Mucosa of descending colon (tissue), 3 donors: ENCODE data around the gene IL25. TPM values are rescaled to one million over a fixed set of nuclear protein-coding genes. Genes with fewer than 3 reads are reported as not detected.
"Not testable (repeated sequence)": the region's sequence is repeated elsewhere in the genome, so short reads cannot be mapped to it uniquely, and the experiment has no call there.

ENCODE experiments used
- ATAC-seq: fragments of 200-7000 bp; cut with Tn5 transposase; one replicate; pipeline ENCODE4 v1.9.1; 2020; ENCODE audit warnings: mild to moderate bottlenecking, moderate library complexity
- DNase-seq, 3 donors: peaks; one replicate each; pipeline ENCODE4 v3.0.0-alpha.2; 2020
- H3K36me3 ChIP-seq: fragments of 200-600 bp; one replicate; pipeline ENCODE4 v1.8.0; 2021; ENCODE audit warnings: low read depth, mild to moderate bottlenecking
- H3K4me1 ChIP-seq: fragments of 200-600 bp; one replicate; pipeline ENCODE4 v1.8.0; 2021; ENCODE audit warnings: low read depth, mild to moderate bottlenecking
- H3K4me3 ChIP-seq: fragments of 200-600 bp; one replicate; pipeline ENCODE4 v1.8.0; 2021; ENCODE audit warnings: mild to moderate bottlenecking
- H3K9me3 ChIP-seq: fragments of 200-600 bp; one replicate; pipeline ENCODE4 v1.8.0; 2021; ENCODE audit warnings: mild to moderate bottlenecking
- intact Hi-C, 2 donors: fragments of 100-400 bp; cut with DNase I in 1 of 2; cut with micrococcal nuclease in 1 of 2; formaldehyde crosslinking; loops; one replicate each; pipeline versions ENCODE4 v1.11.0 to v1.11.1; 2022; cut with DNase I, micrococcal nuclease
- total RNA-seq, 3 donors: library from RNA; stranded (reverse); fragmentation: NEBNext Ultra II Directional in 2 of 3; extraction: Animal tissue kit (Norgen Biotek cat#: 25700) in 2 of 3; gene quantifications; one replicate each; pipeline versions ENCODE4 v1.2.1 to v1.2.4, GENCODE V29; 2021 to 2023
- TF ChIP-seq, protein P1 (sequence below): fragments of 200-600 bp; IDR thresholded peaks from one replicate; pipeline ENCODE4 v1.8.0; 2022; ENCODE audit warnings: antibody characterized with exemption, mild to moderate bottlenecking
- donor health status: DM: no; HTN: no; CAD: no; lungs with moderate emphysema.
- donor health status: DM: no; HTN: no; CAD: no.
- donor health status: DM: no; HTN: yes; CAD: no.

The IL25 gene
- total RNA-seq, 3 donors from 2014 or later = not detected

DNA sequence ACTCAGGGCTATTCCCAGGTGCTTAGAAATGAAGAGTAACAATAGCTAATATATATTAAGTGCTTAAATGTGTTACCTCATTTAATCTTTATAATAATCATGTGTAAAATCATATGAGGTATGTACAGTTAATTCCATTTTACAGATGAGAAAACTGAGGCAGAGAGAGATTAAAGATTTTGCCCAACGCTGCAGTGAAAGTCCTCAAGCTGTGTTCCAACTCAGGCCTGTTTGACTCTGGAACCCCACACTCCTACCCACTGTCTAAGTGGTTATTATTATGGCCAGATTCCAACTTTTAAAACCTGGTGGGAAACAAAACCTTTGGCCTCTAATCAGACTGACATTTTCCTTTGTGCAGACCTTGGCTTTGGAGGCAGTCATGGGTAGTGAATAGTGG lies 14.4 kb downstream of the IL25 start:
- H3K4me3 ChIP-seq = no peak overlapping the region
- no peaks in the 10 kb centered on the region for H3K4me1 ChIP-seq
- intact Hi-C loops = no loop called here
- no peaks in the 10 kb centered on the region for H3K36me3 ChIP-seq
- DNase-seq = no peak
- no peaks in the 10 kb centered on the region for H3K9me3 ChIP-seq
- TF ChIP-seq, protein P1, sequence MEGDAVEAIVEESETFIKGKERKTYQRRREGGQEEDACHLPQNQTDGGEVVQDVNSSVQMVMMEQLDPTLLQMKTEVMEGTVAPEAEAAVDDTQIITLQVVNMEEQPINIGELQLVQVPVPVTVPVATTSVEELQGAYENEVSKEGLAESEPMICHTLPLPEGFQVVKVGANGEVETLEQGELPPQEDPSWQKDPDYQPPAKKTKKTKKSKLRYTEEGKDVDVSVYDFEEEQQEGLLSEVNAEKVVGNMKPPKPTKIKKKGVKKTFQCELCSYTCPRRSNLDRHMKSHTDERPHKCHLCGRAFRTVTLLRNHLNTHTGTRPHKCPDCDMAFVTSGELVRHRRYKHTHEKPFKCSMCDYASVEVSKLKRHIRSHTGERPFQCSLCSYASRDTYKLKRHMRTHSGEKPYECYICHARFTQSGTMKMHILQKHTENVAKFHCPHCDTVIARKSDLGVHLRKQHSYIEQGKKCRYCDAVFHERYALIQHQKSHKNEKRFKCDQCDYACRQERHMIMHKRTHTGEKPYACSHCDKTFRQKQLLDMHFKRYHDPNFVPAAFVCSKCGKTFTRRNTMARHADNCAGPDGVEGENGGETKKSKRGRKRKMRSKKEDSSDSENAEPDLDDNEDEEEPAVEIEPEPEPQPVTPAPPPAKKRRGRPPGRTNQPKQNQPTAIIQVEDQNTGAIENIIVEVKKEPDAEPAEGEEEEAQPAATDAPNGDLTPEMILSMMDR = no peak
- no peak for ATAC-seq

DNA sequence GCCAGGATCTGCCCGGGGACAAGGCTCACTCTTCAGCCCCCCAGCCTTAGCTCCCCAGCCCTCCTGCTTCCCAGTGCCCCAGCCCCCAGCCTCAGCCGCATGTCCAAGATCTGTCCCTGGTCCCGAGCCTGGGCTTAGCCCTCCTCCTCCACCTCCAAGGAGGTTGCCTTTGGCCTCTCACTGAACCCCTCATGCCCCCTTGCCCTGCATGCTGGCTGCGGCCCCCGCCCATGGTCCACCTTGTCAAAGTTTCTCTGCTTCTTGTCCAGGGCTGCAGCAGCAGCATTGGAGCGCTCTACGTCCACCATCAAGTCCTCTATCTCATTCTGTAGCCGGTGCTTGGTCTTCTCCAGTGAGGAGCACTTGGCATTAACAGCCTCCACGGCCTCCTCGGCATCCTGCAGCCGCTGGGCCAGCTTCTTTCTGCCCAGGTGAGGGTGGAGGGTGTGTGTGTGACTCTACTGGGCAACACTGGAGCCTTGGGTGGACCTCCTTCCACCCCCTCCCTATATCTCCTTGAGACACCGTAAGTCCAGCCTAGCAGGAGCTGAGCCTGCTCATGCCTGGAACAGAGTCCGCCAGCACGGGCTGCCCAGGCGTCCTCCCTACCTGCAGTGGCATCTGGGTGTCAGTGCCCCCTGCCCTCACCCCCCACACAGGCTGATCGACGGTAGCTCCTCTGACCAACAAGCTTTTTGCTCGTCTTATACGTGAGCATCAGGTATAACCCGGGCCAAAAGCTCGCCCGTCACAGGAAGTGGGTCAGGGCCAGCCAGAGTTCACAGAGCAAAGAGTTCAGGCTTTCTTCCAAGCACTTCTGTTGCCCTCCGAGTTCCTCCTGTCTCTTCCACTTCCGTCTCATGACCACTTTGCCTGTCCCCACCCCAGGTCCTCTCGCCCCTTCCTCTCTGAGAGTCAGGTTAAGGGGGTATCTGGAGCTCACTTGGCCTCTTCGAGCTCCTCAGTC lies 15.6 kb downstream of the IL25 start:
- H3K36me3 ChIP-seq = no peaks in the 10 kb centered on the region
- ATAC-seq (no peak), DNase-seq (no peak)
- TF ChIP-seq, protein P1 = no peak
- H3K9me3 ChIP-seq = no peaks in the 10 kb centered on the region
- no peaks in the 10 kb centered on the region for H3K4me1 ChIP-seq
- H3K4me3 ChIP-seq = no peak overlapping the region
- intact Hi-C loops = no loop called here

DNA sequence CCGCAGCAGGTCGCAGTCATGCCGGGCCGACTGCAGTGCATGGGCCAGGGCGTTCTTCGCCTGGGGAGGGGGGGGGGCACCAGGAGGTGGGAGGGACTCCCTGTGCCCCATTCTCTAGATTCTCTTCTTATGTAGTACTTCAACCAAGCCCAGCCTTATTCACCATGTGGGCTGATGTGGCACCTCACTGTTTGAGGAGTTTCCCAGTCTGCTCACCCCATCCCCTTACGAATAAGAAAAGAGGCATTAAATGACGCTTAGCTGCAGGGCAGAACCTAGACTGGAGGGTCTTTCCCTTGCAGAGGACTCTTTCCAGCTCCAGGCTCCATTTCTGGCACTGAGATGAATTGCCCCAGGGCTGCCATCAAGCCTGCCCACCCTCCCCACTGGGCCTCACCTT lies 16.4 kb downstream of the IL25 start:
- TF ChIP-seq, protein P1 = no peak
- no peaks in the 10 kb centered on the region for H3K9me3 ChIP-seq
- no peak for DNase-seq
- no peak for ATAC-seq
- no peaks in the 10 kb centered on the region for H3K4me1 ChIP-seq
- intact Hi-C loops = no loop called here
- no peaks in the 10 kb centered on the region for H3K36me3 ChIP-seq
- no peak overlapping the region for H3K4me3 ChIP-seq

DNA sequence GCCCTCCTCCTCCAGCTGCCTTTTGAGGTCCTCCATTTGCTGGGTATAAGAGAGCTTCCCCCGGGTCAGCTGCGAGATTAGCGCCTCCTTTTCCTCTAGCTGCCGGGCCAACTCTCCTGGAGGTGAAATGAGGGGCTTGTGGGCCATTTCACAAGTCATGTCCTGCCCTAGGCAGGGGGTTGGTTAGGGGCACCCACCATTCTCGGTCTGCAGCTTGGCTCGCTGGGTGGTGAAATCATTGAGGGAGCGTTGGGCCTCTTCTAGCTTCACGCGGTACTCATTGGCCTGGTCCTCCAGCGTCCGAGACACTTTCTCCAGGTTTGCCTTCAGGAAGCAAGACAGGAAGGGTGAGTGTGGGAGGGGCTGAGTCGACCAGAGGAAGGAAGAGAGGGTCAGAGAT lies 16.8 kb downstream of the IL25 start:
- DNase-seq = no peak
- Histone ChIP-seq H3K9me3 (no peaks in the 10 kb centered on the region), H3K4me1 (no peaks in the 10 kb centered on the region), H3K36me3 (no peaks in the 10 kb centered on the region), H3K4me3 (no peak overlapping the region)
- no peak for ATAC-seq
- TF ChIP-seq, protein P1 = no peak
- intact Hi-C loops = no loop called here

DNA sequence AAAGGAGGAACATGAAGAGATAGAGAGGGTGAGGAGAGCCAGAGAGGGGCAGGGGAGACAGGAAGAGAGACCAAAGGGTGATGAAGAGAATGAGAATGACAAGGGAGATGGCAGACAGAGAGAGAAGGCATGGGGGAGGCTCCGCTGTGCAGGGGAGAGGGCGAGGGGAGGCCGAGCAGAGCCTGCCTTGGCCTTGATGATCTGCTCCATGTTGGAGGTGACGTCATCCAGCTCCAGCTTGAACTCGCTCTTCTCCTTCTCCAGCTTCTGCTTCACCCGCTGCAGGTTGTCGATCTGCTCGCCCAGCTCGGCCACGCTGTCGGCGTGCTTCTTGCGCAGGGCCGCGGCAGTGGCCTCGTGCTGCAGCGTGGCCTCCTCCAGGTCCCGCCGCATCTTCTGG lies 17.3 kb downstream of the IL25 start:
- H3K4me1 ChIP-seq, H3K4me3 ChIP-seq, intact Hi-C loops, ATAC-seq, H3K9me3 ChIP-seq, H3K36me3 ChIP-seq, DNase-seq: not testable (repeated sequence)

DNA sequence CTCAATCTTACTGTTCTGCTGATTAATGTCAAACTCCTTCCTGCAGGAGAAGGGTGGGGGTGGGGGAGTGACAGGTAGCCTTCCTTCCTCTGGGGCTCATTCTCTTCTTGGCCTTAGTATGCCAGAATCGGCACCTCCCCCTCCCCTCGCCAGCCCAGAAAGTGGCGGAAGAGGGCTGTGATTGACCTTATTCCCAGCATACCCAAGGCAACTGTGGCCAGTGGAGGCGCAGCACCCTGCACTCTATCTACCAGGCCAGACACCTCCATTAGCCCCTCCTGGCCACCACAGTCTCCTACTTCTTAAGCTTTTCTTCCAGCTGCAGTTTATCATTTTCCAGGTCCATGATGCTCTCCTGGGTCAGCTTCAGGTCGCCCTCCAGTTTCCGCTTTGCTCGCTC lies 20.0 kb downstream of the IL25 start:
- intact Hi-C loops = no loop called here
- no peak for DNase-seq
- no peaks in the 10 kb centered on the region for H3K36me3 ChIP-seq
- no peaks in the 10 kb centered on the region for H3K4me1 ChIP-seq
- TF ChIP-seq, protein P1 = no peak
- no peak for ATAC-seq
- no peaks in the 10 kb centered on the region for H3K9me3 ChIP-seq
- no peak overlapping the region for H3K4me3 ChIP-seq
